H1 (cell line): ENCODE results near the gene ABI2. TPM values are rescaled to one million over a fixed set of nuclear protein-coding genes. Genes with fewer than 3 reads are reported as not detected.

Experiments
- CTCF ChIA-PET: fragments of 300-600 bp; sonication (Branson Sonifier 250); formaldehyde crosslinking; loops from one replicate; lab custom pipeline; 2021; ENCODE audit not compliant: partially characterized antibody; lab: Charles Lee
- POLR2A ChIA-PET: fragments of 300-600 bp; sonication (Branson Sonifier 250); formaldehyde crosslinking; loops from one replicate; lab custom pipeline; 2021; ENCODE audit warnings: inconsistent platforms; ENCODE audit not compliant: partially characterized antibody; lab: Charles Lee
- DNase-seq, 2 experiments: peaks; one replicate each; pipeline versions ENCODE4 v3.0.0 to v3.0.0-alpha.2; 2010 to 2022; ENCODE audit warnings: low spot score in 2 of 2, low read depth in 1 of 2, mixed read lengths in 1 of 2
- FAIRE-seq: peaks from 2 replicates; lab custom pipeline; 2011; peaks lifted over from hg19 to GRCh38; lab: Jason Lieb, UNC
- H2AFZ ChIP-seq: 2 replicates; pipeline ENCODE4 v1.8.1; 2012; ENCODE audit warnings: low read length, inconsistent platforms
- H2AK5ac ChIP-seq: 2 replicates; pipeline ENCODE4 v1.6.1; 2013; ENCODE audit warnings: low read depth, low read length
- H2BK120ac ChIP-seq: replicated peaks from 2 replicates; pipeline ENCODE3; 2013; ENCODE audit warnings: low read depth, low read length, inconsistent platforms
- H2BK12ac ChIP-seq: 2 replicates; pipeline ENCODE4 v1.6.1; 2013; ENCODE audit warnings: low read depth, low read length
- H2BK15ac ChIP-seq: 2 replicates; pipeline ENCODE4 v1.6.1; 2013; ENCODE audit warnings: low read length
- H2BK20ac ChIP-seq: 2 replicates; pipeline ENCODE4 v1.6.1; 2013; ENCODE audit warnings: low read length
- H2BK5ac ChIP-seq: 2 replicates; pipeline ENCODE4 v1.6.1; 2013; ENCODE audit warnings: low read depth, low read length
- H3K14ac ChIP-seq: 2 replicates; pipeline ENCODE4 v1.6.1; 2013; ENCODE audit warnings: inconsistent platforms; ENCODE audit not compliant: insufficient read length
- H3K18ac ChIP-seq: 2 replicates; pipeline ENCODE4 v1.6.1; 2013; ENCODE audit warnings: low read length; ENCODE audit errors: extremely low read depth
- H3K23ac ChIP-seq: 2 replicates; pipeline ENCODE4 v1.6.1; 2013; ENCODE audit warnings: inconsistent platforms; ENCODE audit not compliant: insufficient read length
- H3K23me2 ChIP-seq: 2 replicates; pipeline ENCODE4 v1.6.1; 2013; ENCODE audit warnings: low read depth, low read length
- H3K27ac ChIP-seq: 2 replicates; pipeline ENCODE4 v1.6.1; 2011; ENCODE audit warnings: low read depth, low read length, inconsistent platforms
- H3K27me3 ChIP-seq, 4 experiments: replicated peaks in 1 of 4; 1 replicate in 1 of 4; 2 replicates in 3 of 4; pipeline versions ENCODE4 v1.6.1 to v1.8.1; 2011 to 2013; ENCODE audit warnings: low read length in 3 of 4, mild to moderate bottlenecking in 3 of 4, inconsistent platforms in 2 of 4, mixed read lengths in 2 of 4, moderate library complexity in 1 of 4; ENCODE audit not compliant: control insufficient read depth in 3 of 4, insufficient read depth in 3 of 4; ENCODE audit errors: extremely low read depth in 1 of 4
- H3K36me3 ChIP-seq, 4 experiments: 2 replicates each; pipeline versions ENCODE4 v1.6.1 to v1.8.1; 2011 to 2013; ENCODE audit warnings: mild to moderate bottlenecking in 4 of 4, low read length in 3 of 4, moderate library complexity in 2 of 4, control low read depth in 1 of 4, inconsistent platforms in 1 of 4; ENCODE audit not compliant: insufficient read depth in 4 of 4, control insufficient read depth in 2 of 4
- H3K4ac ChIP-seq: replicated peaks from 2 replicates; pipeline ENCODE3; 2013; ENCODE audit warnings: low read length, low read depth, mixed read lengths, inconsistent platforms; ENCODE audit not compliant: insufficient read length
- H3K4me1 ChIP-seq, 4 experiments: replicated peaks in 1 of 4; 1 replicate in 1 of 4; 2 replicates in 3 of 4; pipeline versions ENCODE4 v1.6.1 to v1.8.1; 2011 to 2013; ENCODE audit warnings: low read length in 3 of 4, inconsistent platforms in 2 of 4, mixed read lengths in 1 of 4; ENCODE audit not compliant: insufficient read depth in 4 of 4, control insufficient read depth in 3 of 4
- H3K4me2 ChIP-seq, 2 experiments: 2 replicates each; pipeline versions ENCODE4 v1.6.1 to v1.8.1; 2011 to 2013; ENCODE audit warnings: low read depth in 2 of 2, low read length in 2 of 2, control low read depth in 1 of 2, inconsistent platforms in 1 of 2, mild to moderate bottlenecking in 1 of 2; ENCODE audit not compliant: insufficient read depth in 1 of 2
- H3K4me3 ChIP-seq, 4 experiments: fragments of 200-600, 300-600 bp in 1 of 4; sonication (generic), shearing (Covaris generic), sonication (Bioruptor Twin) in 1 of 4; 2 replicates each; pipeline versions ENCODE4 v1.5.1 to v1.8.1; 2011 to 2016; ENCODE audit warnings: low read length in 4 of 4, low read depth in 3 of 4, control low read depth in 2 of 4, inconsistent platforms in 2 of 4, mild to moderate bottlenecking in 2 of 4, mixed read lengths in 1 of 4, moderate library complexity in 1 of 4; ENCODE audit not compliant: insufficient read depth in 2 of 4; ENCODE audit errors: extremely low read depth in 1 of 4
- H3K56ac ChIP-seq: replicated peaks from 2 replicates; pipeline ENCODE3; 2013; ENCODE audit warnings: low read depth, mild to moderate bottlenecking, mixed read lengths, low read length, inconsistent platforms; ENCODE audit not compliant: insufficient read length
- H3K79me1 ChIP-seq: 2 replicates; pipeline ENCODE4 v1.6.1; 2013; ENCODE audit warnings: low read depth, low read length, control low read depth
- H3K79me2 ChIP-seq, 2 experiments: 2 replicates each; pipeline versions ENCODE4 v1.6.1 to v1.8.1; 2012 to 2013; ENCODE audit warnings: low read length in 2 of 2, mild to moderate bottlenecking in 2 of 2, inconsistent platforms in 1 of 2; ENCODE audit not compliant: insufficient read depth in 2 of 2, control insufficient read depth in 1 of 2
- H3K9ac ChIP-seq, 4 experiments: replicated peaks in 1 of 4; 1 replicate in 1 of 4; 2 replicates in 3 of 4; pipeline versions ENCODE4 v1.6.1 to v1.8.1; 2011 to 2013; ENCODE audit warnings: low read depth in 3 of 4, low read length in 3 of 4, control low read depth in 2 of 4, mild to moderate bottlenecking in 2 of 4, moderate library complexity in 2 of 4, inconsistent platforms in 1 of 4; ENCODE audit errors: extremely low read depth in 1 of 4
- H3K9me3 ChIP-seq, 2 experiments: 2 replicates each; pipeline versions ENCODE4 v1.6.1 to v1.8.1; 2012 to 2013; ENCODE audit warnings: mild to moderate bottlenecking in 2 of 2, moderate library complexity in 2 of 2, control low read depth in 1 of 2, inconsistent platforms in 1 of 2, low read depth in 1 of 2, low read length in 1 of 2, mixed read lengths in 1 of 2; ENCODE audit not compliant: insufficient read depth in 2 of 2
- H4K20me1 ChIP-seq, 2 experiments: replicated peaks in 1 of 2; 2 replicates each; pipeline versions ENCODE3 to v1.8.1; 2011 to 2013; ENCODE audit warnings: inconsistent platforms in 2 of 2, low read length in 2 of 2, mild to moderate bottlenecking in 1 of 2; ENCODE audit not compliant: insufficient read depth in 2 of 2, control insufficient read depth in 1 of 2
- H4K5ac ChIP-seq: 2 replicates; pipeline ENCODE4 v1.6.1; 2013; ENCODE audit warnings: low read length, low read depth, mixed read lengths, inconsistent platforms; ENCODE audit not compliant: insufficient read length
- H4K8ac ChIP-seq: 2 replicates; pipeline ENCODE4 v1.8.0; 2013; ENCODE audit warnings: mild to moderate bottlenecking, moderate library complexity, low read length, inconsistent platforms; ENCODE audit not compliant: insufficient read depth; ENCODE audit errors: extremely low read depth
- H4K91ac ChIP-seq: replicated peaks from 2 replicates; pipeline ENCODE3; 2013; ENCODE audit warnings: low read length, mixed read lengths, inconsistent platforms; ENCODE audit not compliant: insufficient read length
- CHD1 ChIP-seq: IDR thresholded peaks from 2 replicates; pipeline ENCODE4 v1.6.1; 2012; ENCODE audit warnings: low read depth, low read length, improper control_type of control experiment
- CHD2 ChIP-seq: IDR thresholded peaks from 2 replicates; pipeline ENCODE4 v1.6.1; 2012; ENCODE audit warnings: low read length, improper control_type of control experiment
- GTF2F1 ChIP-seq: IDR thresholded peaks from 2 replicates; pipeline ENCODE4 v1.6.1; 2012; ENCODE audit warnings: low read depth, low read length, improper control_type of control experiment, borderline replicate concordance
- MAFK ChIP-seq: IDR thresholded peaks from 2 replicates; pipeline ENCODE4 v1.6.1; 2012; ENCODE audit warnings: low read depth, mild to moderate bottlenecking, improper control_type of control experiment, low read length
- SP1 ChIP-seq: IDR thresholded peaks from 2 replicates; pipeline ENCODE4 v1.6.1; 2011; ENCODE audit warnings: low read depth, low read length
- SRF ChIP-seq: IDR thresholded peaks from 2 replicates; pipeline ENCODE4 v1.6.1; 2011; ENCODE audit warnings: mild to moderate bottlenecking, low read depth, low read length, moderate library complexity
- SUZ12 ChIP-seq: fragments of 200-600 bp; sonication (generic); IDR thresholded peaks from 2 replicates; pipeline ENCODE4 v1.6.1; 2012; ENCODE audit warnings: mild to moderate bottlenecking, inconsistent platforms, low read length, moderate library complexity, mixed read lengths
- YY1 ChIP-seq: IDR thresholded peaks from 2 replicates; pipeline ENCODE4 v1.6.1; 2011; ENCODE audit warnings: low read depth, mild to moderate bottlenecking, low read length
- WGBS, 2 experiments: shearing (Covaris generic) in 1 of 2; methylation state at CpG; one replicate each; pipeline versions ENCODE4 v1.1.6 to v1.1.7; 2013 to 2015; ENCODE audit warnings: low lambda C conversion rate in 2 of 2, mixed read lengths in 2 of 2, inconsistent platforms in 1 of 2, low coverage in 1 of 2, missing lambda C conversion rate in 1 of 2; ENCODE audit not compliant: insufficient replicate concordance in 2 of 2, insufficient coverage in 1 of 2, insufficient read length in 1 of 2; ENCODE audit errors: extremely low coverage in 1 of 2, missing lambda C conversion rate in 1 of 2; 5-methylcytosine and 5-hydroxymethylcytosine counted together
- polyA plus RNA-seq, 7 experiments: library from polyadenylated mRNA; depleted of rRNA in 3 of 7; stranded (reverse) in 5 of 7; unstranded in 2 of 7; fragments of >200 nt in 5 of 7; fragments of 200-250 nt in 2 of 7; gene quantifications; 1 replicate in 5 of 7; 2 replicates in 1 of 7; 4 replicates in 1 of 7; pipeline versions ENCODE4 v1.2.1 to v1.2.3, GENCODE V29; 2011 to 2013; ENCODE audit warnings: missing spikeins in 2 of 7, mixed read lengths in 2 of 7
- total RNA-seq: library from RNA; stranded (reverse); fragmentation: NEBNext Ultra II Directional; extraction: Animal tissue kit (Norgen Biotek cat#: 25700); gene quantifications from 2 replicates; pipeline ENCODE4 v1.2.1, GENCODE V29; 2021

Gene ABI2
- total and polyA plus RNA-seq, 2 of the 8 experiments (the other 6 are each of a cell fraction or from before 2014, with no cell fraction given): 62.3 to 118 TPM

GRCh38 chr2:203400805-203401585 is 72.8 kb downstream of the ABI2 start:
- no peak for FAIRE-seq
- Histone ChIP-seq H3K27me3 (no peaks in the 10 kb centered on the region), H3K18ac (no peak overlapping the region), H2BK5ac (no peak overlapping the region), H3K9ac (no peak overlapping the region), H3K9me3 (no peaks in the 10 kb centered on the region), H3K23ac (no peak overlapping the region), H3K4me2 (no peak overlapping the region), H2BK20ac (no peak overlapping the region), H2BK12ac (no peak overlapping the region), H3K79me1 (no peaks in the 10 kb centered on the region), H4K91ac (no peak overlapping the region), H2BK15ac (no peak overlapping the region), H2BK120ac (no peak overlapping the region), H2AFZ (no peak overlapping the region), H3K27ac (no peak overlapping the region), H3K23me2 (no peaks in the 10 kb centered on the region), H2AK5ac (no peak overlapping the region), H3K4ac (no peak overlapping the region), H4K8ac (no peak overlapping the region), H4K5ac (no peak overlapping the region), H4K20me1 (peaks cover 0 to 2% of the 10 kb centered on the region in 2 experiments), H3K14ac (no peak overlapping the region), H3K36me3 (peaks cover 8 to 51% (median 21%) of the 10 kb centered on the region in 4 experiments; a peak in 7 of 8 replicates), H3K79me2 (no peaks in the 10 kb centered on the region), H3K4me3 (no peak overlapping the region), H3K56ac (no peak overlapping the region), H3K4me1 (no peaks in the 10 kb centered on the region; a peak in 1 of 7 replicates)
- WGBS, 2 experiments: 88% methylated on average over 2 of the region's 2 CpGs; no CpG with 5 or more reads in 1 of the 2 experiments
- ChIA-PET CTCF (interaction anchor here (0.7 to 0.9 kb wide), 2 partner anchors 113 to 175 kb away, joined by 3 to 4 read pairs; no protein-coding TSS in a partner anchor), POLR2A (no interaction called here)
- DNase-seq: no peak
- no peak for TF ChIP-seq MAFK
- no peak for TF ChIP-seq SP1
- no peak for TF ChIP-seq SRF
- no peak for TF ChIP-seq CHD2
- no peak for TF ChIP-seq CHD1
- TF ChIP-seq GTF2F1: no peak
- no peak for TF ChIP-seq YY1
- no peak for TF ChIP-seq SUZ12
